ENCODE measurements around the gene SKIC8.

SKIC8 gene

DNA sequence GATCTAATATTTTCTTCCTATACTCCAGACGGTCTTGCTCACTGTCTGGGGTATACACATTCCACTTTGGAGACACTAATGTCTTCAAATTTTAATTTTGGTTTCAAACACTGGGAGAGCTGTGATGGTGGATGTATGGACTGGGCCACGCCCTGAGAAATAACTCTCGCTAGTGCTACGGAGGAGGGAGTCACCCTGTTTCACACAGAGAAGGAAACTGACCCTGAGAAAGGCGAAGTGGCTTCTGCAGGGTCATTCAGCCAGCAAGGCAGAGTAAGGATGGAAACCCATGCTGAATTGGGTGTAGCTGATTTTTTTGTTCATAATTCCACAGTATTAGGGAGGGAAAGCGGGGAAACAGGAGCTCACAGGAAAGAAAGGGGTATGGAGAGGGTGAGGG, 8.6 kb upstream of the SKIC8 start:
- TF ChIP-seq, protein P1, sequence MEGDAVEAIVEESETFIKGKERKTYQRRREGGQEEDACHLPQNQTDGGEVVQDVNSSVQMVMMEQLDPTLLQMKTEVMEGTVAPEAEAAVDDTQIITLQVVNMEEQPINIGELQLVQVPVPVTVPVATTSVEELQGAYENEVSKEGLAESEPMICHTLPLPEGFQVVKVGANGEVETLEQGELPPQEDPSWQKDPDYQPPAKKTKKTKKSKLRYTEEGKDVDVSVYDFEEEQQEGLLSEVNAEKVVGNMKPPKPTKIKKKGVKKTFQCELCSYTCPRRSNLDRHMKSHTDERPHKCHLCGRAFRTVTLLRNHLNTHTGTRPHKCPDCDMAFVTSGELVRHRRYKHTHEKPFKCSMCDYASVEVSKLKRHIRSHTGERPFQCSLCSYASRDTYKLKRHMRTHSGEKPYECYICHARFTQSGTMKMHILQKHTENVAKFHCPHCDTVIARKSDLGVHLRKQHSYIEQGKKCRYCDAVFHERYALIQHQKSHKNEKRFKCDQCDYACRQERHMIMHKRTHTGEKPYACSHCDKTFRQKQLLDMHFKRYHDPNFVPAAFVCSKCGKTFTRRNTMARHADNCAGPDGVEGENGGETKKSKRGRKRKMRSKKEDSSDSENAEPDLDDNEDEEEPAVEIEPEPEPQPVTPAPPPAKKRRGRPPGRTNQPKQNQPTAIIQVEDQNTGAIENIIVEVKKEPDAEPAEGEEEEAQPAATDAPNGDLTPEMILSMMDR (IDR thresholded peaks at IDR 0.05; ENCODE audit: borderline replicate concordance, insufficient read depth, low read depth, low read length) = no peak
- H3K4me3 ChIP-seq (ENCODE audit: low read depth, low read length) = no peak overlapping the region

DNA sequence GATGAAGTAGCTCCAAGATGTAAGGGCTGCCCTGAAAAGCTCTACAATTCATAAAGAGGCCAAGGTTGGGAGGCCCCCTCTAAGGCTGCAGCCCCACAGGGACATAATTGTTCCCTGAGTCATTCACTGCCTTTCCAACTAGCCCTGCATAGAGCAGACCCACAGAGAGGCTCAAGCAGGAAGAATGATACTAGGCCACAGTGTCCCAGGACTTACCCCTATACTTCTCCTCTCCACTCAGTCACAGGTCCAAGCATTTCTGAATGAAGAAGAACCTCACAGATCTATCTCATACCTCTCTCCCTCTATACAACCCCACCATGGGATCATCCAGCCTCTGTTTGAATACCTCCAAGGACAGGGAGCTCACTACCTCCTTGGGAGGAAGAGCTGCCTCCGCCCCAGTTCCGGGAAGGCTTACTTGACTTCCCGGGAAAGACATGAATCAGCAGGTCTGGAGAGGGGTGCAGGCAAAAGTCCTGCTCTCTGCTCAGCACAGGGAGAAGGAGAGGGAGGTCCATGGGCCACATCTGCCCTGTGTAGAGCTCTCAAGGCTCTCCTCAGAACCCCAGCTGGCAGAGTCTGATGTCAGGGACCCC, 6.9 kb upstream of the SKIC8 start:
- H3K4me3 ChIP-seq (ENCODE audit: low read depth, low read length) = no peak overlapping the region
- TF ChIP-seq, protein P1 (IDR thresholded peaks at IDR 0.05; ENCODE audit: borderline replicate concordance, insufficient read depth, low read depth, low read length) = no peak

DNA sequence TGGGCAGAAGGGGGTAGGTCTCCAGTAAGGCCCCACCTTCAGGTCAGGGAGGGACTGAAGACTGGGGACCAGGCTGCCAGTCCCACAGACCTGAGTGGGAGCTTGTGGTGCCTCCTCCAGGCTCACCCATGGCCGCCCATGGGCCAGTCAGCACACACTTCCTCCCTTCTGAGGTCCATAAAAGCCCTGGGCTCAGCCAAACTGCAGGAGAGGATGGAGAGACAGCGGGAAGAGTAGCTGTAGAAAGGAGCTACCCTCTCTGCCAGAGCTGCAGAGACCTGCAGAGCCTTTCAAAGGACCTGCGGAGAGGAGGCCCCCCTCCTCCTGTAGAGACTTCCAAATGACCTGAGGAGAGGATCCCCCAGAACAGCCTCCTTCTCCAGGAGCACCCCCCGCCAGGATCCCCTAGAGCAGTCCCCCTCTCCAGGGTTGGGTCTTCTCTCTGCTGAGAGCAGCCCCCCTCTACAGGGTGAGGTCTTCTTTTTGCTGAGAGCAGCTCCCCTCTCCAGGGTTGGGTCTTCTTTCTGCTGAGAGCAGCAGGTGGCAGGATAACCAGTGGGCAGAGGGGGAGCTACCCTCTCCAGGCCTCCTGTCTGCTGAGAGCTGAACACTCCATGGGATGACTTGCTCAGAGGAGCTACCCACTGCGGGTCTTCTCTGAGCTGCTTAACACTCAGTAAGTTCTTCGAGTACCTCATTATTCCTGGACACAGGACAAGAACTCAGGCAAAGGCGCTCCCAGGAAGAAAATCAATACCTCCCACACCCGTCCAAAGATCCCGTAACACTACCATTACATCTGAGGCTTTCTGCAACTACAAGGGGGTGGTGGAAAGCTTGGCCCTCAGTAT, 5.0 kb upstream of the SKIC8 start:
- H3K4me3 ChIP-seq (ENCODE audit: low read depth, low read length) = no peak overlapping the region
- TF ChIP-seq, protein P1 (IDR thresholded peaks at IDR 0.05; ENCODE audit: borderline replicate concordance, insufficient read depth, low read depth, low read length) = no peak

DNA sequence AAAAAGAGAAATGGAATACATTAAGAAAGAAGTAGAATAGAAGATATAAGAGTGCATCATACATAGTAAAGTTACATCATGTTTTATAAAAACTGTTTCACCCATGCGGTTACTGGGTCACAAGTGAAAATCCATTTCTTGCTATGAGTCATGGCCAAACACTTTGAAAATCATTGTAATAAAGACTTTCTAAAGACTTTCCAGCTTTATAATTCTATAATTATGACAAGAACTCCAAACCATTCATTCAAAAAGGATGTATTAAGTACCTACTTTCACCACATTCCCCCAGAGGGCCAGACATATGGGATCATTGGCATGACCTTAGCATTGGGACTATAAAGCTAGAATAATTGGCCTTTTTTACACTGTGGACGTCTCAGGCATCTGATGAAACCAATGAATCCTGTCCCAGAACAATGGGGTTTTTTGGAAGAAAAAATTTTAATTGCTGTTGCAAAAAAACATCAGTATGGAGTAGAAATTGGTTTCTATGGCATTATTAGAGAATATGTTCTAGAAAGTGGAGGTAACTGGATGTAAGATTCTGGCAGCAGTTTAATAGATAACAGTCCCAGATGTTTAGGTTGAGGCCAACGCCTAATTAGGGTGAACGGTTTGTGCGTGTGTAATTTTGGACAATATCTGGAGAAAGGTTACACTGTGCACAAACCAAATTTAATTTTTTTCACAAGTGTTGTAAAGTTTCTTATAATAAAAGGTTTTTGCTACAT, 3.3 kb upstream of the SKIC8 start:
- H3K4me3 ChIP-seq (ENCODE audit: low read depth, low read length) = no peak overlapping the region
- TF ChIP-seq, protein P1 (IDR thresholded peaks at IDR 0.05; ENCODE audit: borderline replicate concordance, insufficient read depth, low read depth, low read length) = no peak

DNA sequence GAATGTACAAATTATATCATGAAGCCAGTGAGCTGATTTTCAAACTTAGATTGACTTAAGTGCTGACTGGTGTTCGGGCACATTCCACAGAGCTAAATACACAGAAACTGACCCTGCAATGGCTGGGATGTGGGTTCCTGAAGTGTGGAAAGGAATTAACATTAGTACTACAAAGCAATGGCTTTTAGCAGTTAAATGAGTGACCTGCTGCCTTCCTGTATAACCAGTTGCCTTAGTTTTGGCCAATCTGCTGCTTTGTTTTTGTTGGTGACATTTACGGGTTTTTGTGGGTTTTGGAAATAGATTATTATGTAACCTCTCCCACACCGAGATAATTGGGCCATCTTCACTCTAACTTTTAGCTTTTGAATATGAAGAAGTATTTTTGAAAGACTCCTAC, 2.4 kb upstream of the SKIC8 start:
- TF ChIP-seq, protein P1 (IDR thresholded peaks at IDR 0.05; ENCODE audit: borderline replicate concordance, insufficient read depth, low read depth, low read length) = no peak
- H3K4me3 ChIP-seq (ENCODE audit: low read depth, low read length) = no peak overlapping the region

DNA sequence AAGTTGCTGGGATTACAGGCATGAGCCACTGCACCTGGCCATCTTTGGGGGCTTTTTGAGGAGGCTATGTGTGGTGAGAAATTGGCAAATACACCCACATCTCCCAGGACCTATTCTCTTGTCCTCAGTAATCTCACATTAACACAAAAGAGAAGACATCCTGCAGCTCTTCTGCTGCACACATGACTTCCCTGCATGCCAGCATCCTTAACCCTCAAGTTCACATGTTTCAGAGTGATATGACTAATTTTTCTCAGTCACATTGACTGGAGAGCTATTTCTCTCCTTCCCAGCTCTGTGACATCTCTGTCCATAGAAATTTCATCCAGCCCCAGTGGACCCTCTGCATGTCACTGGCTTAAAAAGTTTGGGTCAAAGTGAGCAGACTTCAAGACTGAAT, 1.9 kb upstream of the SKIC8 start:
- TF ChIP-seq, protein P1 (IDR thresholded peaks at IDR 0.05; ENCODE audit: borderline replicate concordance, insufficient read depth, low read depth, low read length) = no peak

More for the DNA sequence above, 1.9 kb upstream of the SKIC8 start:
- H3K4me3 ChIP-seq (ENCODE audit: low read depth, low read length) = no peak overlapping the region
